Upper lobe of left lung (tissue), 6 donors: Measurements from ENCODE around the gene TRIM74. TPM values are rescaled to one million over a fixed set of nuclear protein-coding genes. Genes with fewer than 3 reads are reported as not detected.
"Not testable (repeated sequence)": the region's sequence is repeated elsewhere in the genome, so short reads cannot be mapped to it uniquely, and the experiment has no call there.

Experiments used
- ATAC-seq, 2 donors: fragments of 200-7000 bp; cut with Tn5 transposase; one replicate each; pipeline ENCODE4 v1.9.1; 2022; ENCODE audit warnings: mild to moderate bottlenecking in 2 of 2, moderate library complexity in 2 of 2; ENCODE audit not compliant: low FRiP score in 2 of 2
- DNase-seq, 2 donors: peaks; one replicate each; pipeline ENCODE4 v3.0.0-alpha.2; 2019 to 2020
- H3K27ac ChIP-seq, 4 donors: fragments of 200-600 bp; sonication (generic); one replicate each; pipeline ENCODE4 v1.5.1; 2016 to 2019
- H3K27me3 ChIP-seq, 4 donors: fragments of 200-600 bp; sonication (generic); one replicate each; pipeline ENCODE4 v1.5.1; 2017 to 2019
- H3K36me3 ChIP-seq, 4 donors: fragments of 200-600 bp; sonication (generic); one replicate each; pipeline ENCODE4 v1.5.1; 2016 to 2019
- H3K4me1 ChIP-seq, 4 donors: fragments of 200-600 bp; sonication (generic); one replicate each; pipeline ENCODE4 v1.5.1; 2018 to 2019
- H3K4me3 ChIP-seq, 4 donors: fragments of 200-600 bp; sonication (generic); one replicate each; pipeline ENCODE4 v1.5.1; 2017 to 2019; ENCODE audit warnings: mild to moderate bottlenecking in 2 of 4, moderate library complexity in 1 of 4
- H3K9me3 ChIP-seq, 4 donors: fragments of 200-600 bp; sonication (generic); one replicate each; pipeline ENCODE4 v1.5.1; 2018 to 2019
- CTCF ChIP-seq, 6 experiments: fragments of 450-650 bp in 4 of 6; fragments of 200-600 bp in 2 of 6; sonication (generic) in 2 of 6; IDR thresholded peaks; one replicate each; pipeline ENCODE4 v1.5.1; 2016 to 2019; ENCODE audit warnings: antibody characterized with exemption in 6 of 6
- WGBS, 2 donors: methylation state at CpG; one replicate each; pipeline ENCODE4 v1.1.5; 2017 to 2018; 5-methylcytosine and 5-hydroxymethylcytosine counted together
- total RNA-seq, 6 donors: library from RNA; depleted of rRNA in 4 of 6; stranded (reverse); fragments of >200 nt in 4 of 6; gene quantifications; one replicate each; pipeline versions ENCODE4 v1.1.0 to v1.2.1, GENCODE V29; 2016 to 2021
- donor health status: DM: no; HTN: no; CAD: no; lungs with moderate emphysema.
- donor health status: DM: no; HTN: yes; CAD: no; lungs with severe emphysema.

Gene TRIM74
- total RNA-seq, 6 donors from 2014 or later: 0.60 to 9.4 (median 1.2) TPM; not detected in 3

- DNase-seq, H3K27me3 ChIP-seq, H3K9me3 ChIP-seq, H3K27ac ChIP-seq, ATAC-seq, H3K4me1 ChIP-seq, H3K4me3 ChIP-seq: not testable (repeated sequence)
- no CpG with 5 or more reads among the region's 6 CpGs for WGBS, 2 donors
- H3K36me3 ChIP-seq: peaks cover 0 to 32% (median 13%) of the 10 kb centered on the region in 4 donors
These were observed 18.8 kb downstream of the TRIM74 start for GRCh38 chr7:72950432-72950831.

- peak in 1 of 2 donors; percentile 38 for DNase-seq
- H3K27me3 ChIP-seq, ATAC-seq, H3K4me1 ChIP-seq, H3K27ac ChIP-seq, H3K4me3 ChIP-seq, H3K9me3 ChIP-seq: not testable (repeated sequence)
- peaks cover 0 to 33% (median 13%) of the 10 kb centered on the region in 4 donors for H3K36me3 ChIP-seq
- WGBS, 2 donors: 83 to 96% methylated on average over 2 of the region's 6 CpGs
These were observed 19.6 kb downstream of the TRIM74 start for GRCh38 chr7:72949686-72950085.

- H3K36me3 ChIP-seq: peaks cover 0 to 33% (median 13%) of the 10 kb centered on the region in 4 donors
- not testable (repeated sequence) for H3K27me3 ChIP-seq, ATAC-seq, H3K4me3 ChIP-seq, H3K27ac ChIP-seq, H3K9me3 ChIP-seq, H3K4me1 ChIP-seq
- DNase-seq: peak in 1 of 2 donors; percentile 48
- 89 to 95% methylated on average over 8 of the region's 9 CpGs for WGBS, 2 donors
These were observed 20.0 kb downstream of the TRIM74 start for GRCh38 chr7:72949276-72949675.

GRCh38 chr7:72948714-72949113 is 20.6 kb downstream of the TRIM74 start:
- not testable (repeated sequence) for H3K4me3 ChIP-seq, H3K9me3 ChIP-seq, H3K27ac ChIP-seq, H3K27me3 ChIP-seq, ATAC-seq, H3K4me1 ChIP-seq
- 81 to 95% methylated on average over 3 to 17 of the region's 23 CpGs for WGBS, 2 donors
- H3K36me3 ChIP-seq: peaks cover 0 to 35% (median 13%) of the 10 kb centered on the region in 4 donors
- peak in 1 of 2 donors; percentile 40 for DNase-seq

- H3K27ac ChIP-seq, H3K4me1 ChIP-seq, H3K9me3 ChIP-seq, H3K27me3 ChIP-seq, H3K4me3 ChIP-seq: not testable (repeated sequence)
- ATAC-seq (peak in 1 of 2 donors; percentile 37), DNase-seq (peak in 1 of 2 donors; percentile 33)
- H3K36me3 ChIP-seq: peaks cover 0 to 47% (median 17%) of the 10 kb centered on the region in 4 donors
- peak in 2 of 6 experiments; percentile 10 to 29 for TF ChIP-seq CTCF (IDR thresholded peaks at IDR 0.05)
- 91 to 92% methylated on average over 3 to 12 of the region's 22 CpGs for WGBS, 2 donors
These were observed 23.0 kb downstream of the TRIM74 start for GRCh38 chr7:72946130-72946745.

- not testable (repeated sequence) for DNase-seq, H3K27me3 ChIP-seq, H3K9me3 ChIP-seq, H3K4me1 ChIP-seq, H3K27ac ChIP-seq, H3K4me3 ChIP-seq, ATAC-seq
- WGBS, 2 donors: 95 to 100% methylated on average over 6 to 8 of the region's 9 CpGs
- H3K36me3 ChIP-seq: peaks cover 0 to 47% (median 17%) of the 10 kb centered on the region in 4 donors
These were observed 23.7 kb downstream of the TRIM74 start for GRCh38 chr7:72945597-72945996.

GRCh38 chr7:72944937-72945336 is 24.3 kb downstream of the TRIM74 start:
- ATAC-seq: peak in 1 of 2 donors; percentile 5

GRCh38 chr7:72942956-72943355 is 26.3 kb downstream of the TRIM74 start:
- 99 to 100% methylated on average over 7 to 15 of the region's 25 CpGs for WGBS, 2 donors
- H3K9me3 ChIP-seq: not testable (repeated sequence)

More at GRCh38 chr7:72944937-72945336, 24.3 kb downstream of the TRIM74 start:
- WGBS, 2 donors: 40 to 70% methylated on average over 2 to 4 of the region's 15 CpGs
- H3K27me3 ChIP-seq, H3K4me1 ChIP-seq, DNase-seq, H3K9me3 ChIP-seq, H3K4me3 ChIP-seq, H3K27ac ChIP-seq: not testable (repeated sequence)
- peaks cover 0 to 45% (median 17%) of the 10 kb centered on the region in 4 donors for H3K36me3 ChIP-seq

GRCh38 chr7:72942022-72942705 is 27.1 kb downstream of the TRIM74 start:
- H3K36me3 ChIP-seq: peaks cover 0 to 48% (median 24%) of the 10 kb centered on the region in 4 donors
- not testable (repeated sequence) for H3K4me1 ChIP-seq, H3K9me3 ChIP-seq, H3K4me3 ChIP-seq, H3K27ac ChIP-seq, ATAC-seq, H3K27me3 ChIP-seq, DNase-seq
- 79 to 90% methylated on average over 5 of the region's 20 CpGs for WGBS, 2 donors

More at GRCh38 chr7:72942956-72943355, 26.3 kb downstream of the TRIM74 start:
- peaks cover 0 to 44% (median 23%) of the 10 kb centered on the region in 4 donors for H3K36me3 ChIP-seq
- DNase-seq: peak in 1 of 2 donors; percentile 51
- not testable (repeated sequence) for H3K27me3 ChIP-seq, H3K4me1 ChIP-seq, H3K27ac ChIP-seq, H3K4me3 ChIP-seq, ATAC-seq

GRCh38 chr7:72928216-72928615 is 41.0 kb downstream of the TRIM74 start:
- WGBS, 2 donors: 92 to 93% methylated on average over 6 of the region's 6 CpGs
- Histone ChIP-seq H3K36me3 (peaks cover 12 to 54% (median 48%) of the 10 kb centered on the region in 4 donors), H3K4me1 (peaks cover 15 to 28% (median 18%) of the 10 kb centered on the region in 4 donors)
- not testable (repeated sequence) for DNase-seq, H3K27ac ChIP-seq, H3K27me3 ChIP-seq, H3K4me3 ChIP-seq, H3K9me3 ChIP-seq, ATAC-seq

GRCh38 chr7:72927791-72928190 is 41.5 kb downstream of the TRIM74 start:
- 97 to 98% methylated on average over 6 of the region's 6 CpGs for WGBS, 2 donors
- not testable (repeated sequence) for H3K27ac ChIP-seq, H3K9me3 ChIP-seq, H3K4me3 ChIP-seq, DNase-seq, ATAC-seq, H3K27me3 ChIP-seq
- Histone ChIP-seq H3K4me1 (peaks cover 15 to 28% (median 18%) of the 10 kb centered on the region in 4 donors), H3K36me3 (peaks cover 12 to 54% (median 48%) of the 10 kb centered on the region in 4 donors)
